K562 (cell line): Measurements from ENCODE around the gene RNF44.

Experiments used
- CHD1 ChIP-seq: fragments of 200-600 bp; sonication (generic); IDR thresholded peaks from one replicate; pipeline ENCODE4 v1.6.1; 2012; ENCODE audit warnings: mild to moderate bottlenecking, moderate library complexity, low read length, inconsistent platforms
- GABPA ChIP-seq: fragments of 200-800 bp; sonication (Bioruptor generic); conservative IDR thresholded peaks from 2 replicates; pipeline ENCODE4 v1.6.1; 2016; ENCODE audit warnings: low read depth, missing genetic modification characterization, missing compliant biosample characterization
- GTF2F1 ChIP-seq: IDR thresholded peaks from 2 replicates; pipeline ENCODE4 v1.6.1; 2011; ENCODE audit warnings: low read depth, low read length, improper control_type of control experiment
- JUNB ChIP-seq: fragments of 450-650 bp; formaldehyde crosslinking; conservative IDR thresholded peaks from 2 replicates; pipeline ENCODE4 v1.4.0; 2020; ENCODE audit warnings: mild to moderate bottlenecking
- NFE2 ChIP-seq: IDR thresholded peaks from 2 replicates; pipeline ENCODE4 v1.6.1; 2014; ENCODE audit warnings: antibody characterized with exemption, low read depth
- POLR2A ChIP-seq: fragments of 450-650 bp; conservative IDR thresholded peaks from 2 replicates; pipeline ENCODE4 v1.6.1; 2016
- RFX5 ChIP-seq: IDR thresholded peaks from 2 replicates; pipeline ENCODE4 v1.6.1; 2011; ENCODE audit warnings: low read depth, mild to moderate bottlenecking, improper control_type of control experiment, low read length
- ZFP36 ChIP-seq: fragments of 150-350 bp; IDR thresholded peaks from 2 replicates; pipeline ENCODE4 v1.6.1; 2018; ENCODE audit warnings: low read length, low read depth; ENCODE audit not compliant: partially characterized antibody
- ZNF311 ChIP-seq: fragments of 250-450 bp; sonication (Bioruptor Pico); IDR thresholded peaks from 2 replicates; pipeline ENCODE4 v1.4.0; 2020; ENCODE audit warnings: mild to moderate bottlenecking, moderate library complexity
- TF ChIP-seq, protein P1 (sequence below), 2 experiments: fragments of 150-350 bp in 1 of 2; IDR thresholded peaks; 2 replicates each; pipeline ENCODE4 v1.6.1; 2012 to 2016; ENCODE audit warnings: low read depth in 2 of 2, low read length in 2 of 2, mild to moderate bottlenecking in 1 of 2, moderate library complexity in 1 of 2
- TF ChIP-seq, protein P2 (sequence below): fragments of 250-450 bp; sonication (Bioruptor Pico); IDR thresholded peaks from 2 replicates; pipeline ENCODE4 v1.5.1; 2021; ENCODE audit warnings: mild to moderate bottlenecking
- TF ChIP-seq, protein P3 (sequence below): fragments of 200-800 bp; sonication (Bioruptor generic); IDR thresholded peaks from 2 replicates; pipeline ENCODE4 v1.6.1; 2017; ENCODE audit warnings: missing genetic modification characterization, missing compliant biosample characterization

DNA sequence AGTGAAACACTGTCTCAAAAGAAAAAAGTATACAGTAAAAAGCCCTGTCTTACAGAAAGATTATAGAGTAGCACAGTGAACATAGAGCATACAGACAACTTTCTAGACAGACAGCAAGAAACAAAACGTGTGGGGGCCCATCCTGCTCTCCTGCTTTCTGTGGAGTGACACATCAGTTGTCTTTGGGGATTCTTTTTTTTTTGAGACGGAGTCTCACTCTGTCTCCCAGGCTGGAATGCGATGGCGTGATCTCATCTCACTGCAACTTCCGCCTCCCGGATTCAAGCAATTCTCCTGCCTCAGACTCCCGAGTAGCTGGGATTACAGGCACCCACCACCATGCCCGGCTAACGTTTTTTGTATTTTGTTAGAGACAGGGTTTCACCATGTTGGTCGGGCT is 26.8 kb upstream of the RNF44 start:
- TF ChIP-seq, protein P1, sequence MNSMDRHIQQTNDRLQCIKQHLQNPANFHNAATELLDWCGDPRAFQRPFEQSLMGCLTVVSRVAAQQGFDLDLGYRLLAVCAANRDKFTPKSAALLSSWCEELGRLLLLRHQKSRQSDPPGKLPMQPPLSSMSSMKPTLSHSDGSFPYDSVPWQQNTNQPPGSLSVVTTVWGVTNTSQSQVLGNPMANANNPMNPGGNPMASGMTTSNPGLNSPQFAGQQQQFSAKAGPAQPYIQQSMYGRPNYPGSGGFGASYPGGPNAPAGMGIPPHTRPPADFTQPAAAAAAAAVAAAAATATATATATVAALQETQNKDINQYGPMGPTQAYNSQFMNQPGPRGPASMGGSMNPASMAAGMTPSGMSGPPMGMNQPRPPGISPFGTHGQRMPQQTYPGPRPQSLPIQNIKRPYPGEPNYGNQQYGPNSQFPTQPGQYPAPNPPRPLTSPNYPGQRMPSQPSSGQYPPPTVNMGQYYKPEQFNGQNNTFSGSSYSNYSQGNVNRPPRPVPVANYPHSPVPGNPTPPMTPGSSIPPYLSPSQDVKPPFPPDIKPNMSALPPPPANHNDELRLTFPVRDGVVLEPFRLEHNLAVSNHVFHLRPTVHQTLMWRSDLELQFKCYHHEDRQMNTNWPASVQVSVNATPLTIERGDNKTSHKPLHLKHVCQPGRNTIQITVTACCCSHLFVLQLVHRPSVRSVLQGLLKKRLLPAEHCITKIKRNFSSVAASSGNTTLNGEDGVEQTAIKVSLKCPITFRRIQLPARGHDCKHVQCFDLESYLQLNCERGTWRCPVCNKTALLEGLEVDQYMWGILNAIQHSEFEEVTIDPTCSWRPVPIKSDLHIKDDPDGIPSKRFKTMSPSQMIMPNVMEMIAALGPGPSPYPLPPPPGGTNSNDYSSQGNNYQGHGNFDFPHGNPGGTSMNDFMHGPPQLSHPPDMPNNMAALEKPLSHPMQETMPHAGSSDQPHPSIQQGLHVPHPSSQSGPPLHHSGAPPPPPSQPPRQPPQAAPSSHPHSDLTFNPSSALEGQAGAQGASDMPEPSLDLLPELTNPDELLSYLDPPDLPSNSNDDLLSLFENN (IDR thresholded peaks at IDR 0.05; ENCODE audit: low read depth in 2 of 2, low read length in 2 of 2), result no peak
- TF ChIP-seq POLR2A (no peak), GABPA (tag) (no peak), JUNB (no peak), ZFP36 (no peak), CHD1 (no peak), ZNF311 (CRISPR knock-in tag) (no peak), RFX5 (no peak), GTF2F1 (no peak), NFE2 (no peak)
- TF ChIP-seq, protein P2, sequence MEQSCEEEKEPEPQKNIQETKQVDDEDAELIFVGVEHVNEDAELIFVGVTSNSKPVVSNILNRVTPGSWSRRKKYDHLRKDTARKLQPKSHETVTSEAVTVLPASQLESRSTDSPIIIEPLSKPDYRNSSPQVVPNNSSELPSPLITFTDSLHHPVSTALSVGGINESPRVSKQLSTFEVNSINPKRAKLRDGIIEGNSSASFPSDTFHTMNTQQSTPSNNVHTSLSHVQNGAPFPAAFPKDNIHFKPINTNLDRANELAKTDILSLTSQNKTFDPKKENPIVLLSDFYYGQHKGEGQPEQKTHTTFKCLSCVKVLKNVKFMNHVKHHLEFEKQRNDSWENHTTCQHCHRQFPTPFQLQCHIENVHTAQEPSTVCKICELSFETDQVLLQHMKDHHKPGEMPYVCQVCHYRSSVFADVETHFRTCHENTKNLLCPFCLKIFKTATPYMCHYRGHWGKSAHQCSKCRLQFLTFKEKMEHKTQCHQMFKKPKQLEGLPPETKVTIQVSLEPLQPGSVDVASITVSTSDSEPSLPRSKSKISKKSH (CRISPR knock-in tag), result no peak
- TF ChIP-seq, protein P3, sequence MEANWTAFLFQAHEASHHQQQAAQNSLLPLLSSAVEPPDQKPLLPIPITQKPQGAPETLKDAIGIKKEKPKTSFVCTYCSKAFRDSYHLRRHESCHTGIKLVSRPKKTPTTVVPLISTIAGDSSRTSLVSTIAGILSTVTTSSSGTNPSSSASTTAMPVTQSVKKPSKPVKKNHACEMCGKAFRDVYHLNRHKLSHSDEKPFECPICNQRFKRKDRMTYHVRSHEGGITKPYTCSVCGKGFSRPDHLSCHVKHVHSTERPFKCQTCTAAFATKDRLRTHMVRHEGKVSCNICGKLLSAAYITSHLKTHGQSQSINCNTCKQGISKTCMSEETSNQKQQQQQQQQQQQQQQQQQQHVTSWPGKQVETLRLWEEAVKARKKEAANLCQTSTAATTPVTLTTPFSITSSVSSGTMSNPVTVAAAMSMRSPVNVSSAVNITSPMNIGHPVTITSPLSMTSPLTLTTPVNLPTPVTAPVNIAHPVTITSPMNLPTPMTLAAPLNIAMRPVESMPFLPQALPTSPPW, result no peak
